GM12878 (cell line): ENCODE measurements around the gene PQBP1. TPM values are rescaled to one million over a fixed set of nuclear protein-coding genes. Genes with fewer than 3 reads are reported as not detected.
A peak's percentile ranks its signal among the peaks of the same experiment; 100 is the strongest.

Experiments
- ATAC-seq: fragments of 200-7000 bp; cut with Tn5 transposase; 3 replicates; pipeline ENCODE4 v1.9.1; 2020; ENCODE audit warnings: mild to moderate bottlenecking, moderate library complexity
- BruUV-seq: library from RNA; stranded (reverse); fragments of 400-500 nt; replicated peaks from 2 replicates; lab custom pipeline; 2021; lab: Mats Ljungman, UMichigan
- CTCF ChIA-PET: fragments of 300-600 bp; sonication (Branson Sonifier 250); formaldehyde crosslinking; extraction: SDS; loops from one replicate; lab custom pipeline; 2021; ENCODE audit warnings: inconsistent platforms; lab: Yijun Ruan, JAX
- POLR2A ChIA-PET: fragments of 350-600 bp; formaldehyde crosslinking; extraction: SDS; loops from one replicate; lab custom pipeline; 2021; ENCODE audit warnings: inconsistent platforms; lab: Charles Lee
- RAD21 ChIA-PET: fragments of 300-600 bp; sonication (Branson Sonifier 250); formaldehyde crosslinking; loops from one replicate; lab custom pipeline; 2023; ENCODE audit warnings: antibody characterized with exemption; ENCODE audit not compliant: unreplicated experiment; lab: Charles Lee
- SMC1A ChIA-PET: fragments of 300-600 bp; sonication (Branson Sonifier 250); formaldehyde crosslinking; loops from one replicate; lab custom pipeline; 2023; ENCODE audit not compliant: unreplicated experiment, uncharacterized antibody; lab: Charles Lee
- DNase-seq: peaks from one replicate; pipeline ENCODE4 v3.0.0-alpha.2; 2011; ENCODE audit warnings: low read depth, low spot score
- FAIRE-seq: peaks from 3 replicates; lab custom pipeline; 2011; peaks lifted over from hg19 to GRCh38; lab: Jason Lieb, UNC
- H2AFZ ChIP-seq: 2 replicates; pipeline ENCODE4 v1.6.0; 2011; ENCODE audit warnings: low read depth, low read length, control low read depth; ENCODE audit not compliant: control insufficient read depth
- H3K27ac ChIP-seq: 2 replicates; pipeline ENCODE4 v1.5.1; 2011; ENCODE audit warnings: control low read depth; ENCODE audit not compliant: control insufficient read depth, insufficient read depth
- H3K27me3 ChIP-seq, 2 experiments: replicated peaks in 1 of 2; 2 replicates each; pipeline versions ENCODE4 v1.6.0 to v1.6.1; 2011; ENCODE audit warnings: low read length in 1 of 2; ENCODE audit not compliant: control insufficient read depth in 2 of 2, insufficient read depth in 2 of 2
- H3K36me3 ChIP-seq, 2 experiments: 2 replicates each; pipeline ENCODE4 v1.5.1; 2011; ENCODE audit warnings: low read length in 1 of 2; ENCODE audit not compliant: control insufficient read depth in 2 of 2, insufficient read depth in 2 of 2
- H3K4me1 ChIP-seq: 2 replicates; pipeline ENCODE4 v1.6.1; 2011; ENCODE audit warnings: mild to moderate bottlenecking, low read length, moderate library complexity, mixed read lengths; ENCODE audit not compliant: control insufficient read depth, insufficient read depth
- H3K4me2 ChIP-seq: 2 replicates; pipeline ENCODE4 v1.6.0; 2011; ENCODE audit warnings: control low read depth; ENCODE audit not compliant: control insufficient read depth, insufficient read depth
- H3K4me3 ChIP-seq: fragments of 200-600 bp; sonication (generic); 2 replicates; pipeline ENCODE4 v1.5.1; 2016
- H3K79me2 ChIP-seq: 2 replicates; pipeline ENCODE4 v1.6.0; 2011; ENCODE audit warnings: low read length; ENCODE audit not compliant: control insufficient read depth, insufficient read depth
- H3K9ac ChIP-seq: 2 replicates; pipeline ENCODE4 v1.8.0; 2011; ENCODE audit warnings: low read length, control low read depth, mixed read lengths; ENCODE audit not compliant: control insufficient read depth, insufficient read depth
- H3K9me3 ChIP-seq: replicated peaks from 3 replicates; pipeline ENCODE4 v1.5.1; 2011; ENCODE audit warnings: mild to moderate bottlenecking, low read length; ENCODE audit not compliant: control insufficient read depth, insufficient read depth
- H4K20me1 ChIP-seq: 2 replicates; pipeline ENCODE4 v1.6.0; 2011; ENCODE audit not compliant: control insufficient read depth, insufficient read depth
- ATF2 ChIP-seq: IDR thresholded peaks from 2 replicates; pipeline ENCODE4 v1.6.1; 2012; ENCODE audit warnings: low read length, inconsistent platforms
- EZH2 ChIP-seq: IDR thresholded peaks from 2 replicates; pipeline ENCODE4 v1.6.1; 2012; ENCODE audit warnings: low read depth, mild to moderate bottlenecking, control low read depth, inconsistent platforms, low read length, borderline replicate concordance; ENCODE audit not compliant: control insufficient read depth
- FOXK2 ChIP-seq: fragments of 450-650 bp; IDR thresholded peaks from 2 replicates; pipeline ENCODE4 v1.6.1; 2017; ENCODE audit warnings: mild to moderate bottlenecking, moderate library complexity
- IKZF1 ChIP-seq: fragments of 450-650 bp; conservative IDR thresholded peaks from 2 replicates; pipeline ENCODE4 v1.6.1; 2017; ENCODE audit warnings: antibody characterized with exemption, mild to moderate bottlenecking
- JUNB ChIP-seq: IDR thresholded peaks from 2 replicates; pipeline ENCODE4 v1.6.1; 2016; ENCODE audit warnings: antibody characterized with exemption, mild to moderate bottlenecking
- NR2C1 ChIP-seq: fragments of 450-650 bp; IDR thresholded peaks from 2 replicates; pipeline ENCODE4 v1.6.1; 2017; ENCODE audit warnings: antibody characterized with exemption, mild to moderate bottlenecking, moderate library complexity
- TCF12 ChIP-seq: IDR thresholded peaks from 2 replicates; pipeline ENCODE4 v1.6.1; 2011; ENCODE audit warnings: low read depth, mild to moderate bottlenecking, low read length
- USF2 ChIP-seq: IDR thresholded peaks from 2 replicates; pipeline ENCODE4 v1.6.1; 2011; ENCODE audit warnings: low read depth, low read length, improper control_type of control experiment, borderline replicate concordance
- YY1 ChIP-seq: IDR thresholded peaks from 2 replicates; pipeline ENCODE4 v1.6.1; 2011; ENCODE audit warnings: low read depth, mild to moderate bottlenecking, low read length
- WGBS: methylation state at CpG from one replicate; pipeline ENCODE4 v1.1.6; 2016; ENCODE audit warnings: low lambda C conversion rate; ENCODE audit not compliant: insufficient replicate concordance, insufficient coverage; ENCODE audit errors: missing lambda C conversion rate; 5-methylcytosine and 5-hydroxymethylcytosine counted together
- in situ Hi-C: fragments of 300-500 bp; cut with MboI; formaldehyde crosslinking; loops from 9 replicates; pipeline ENCODE4 v1.14.3; 2018; ENCODE audit warnings: mixed read lengths
- intact Hi-C: fragments of 100-400 bp; cut with micrococcal nuclease; formaldehyde crosslinking; loops from one replicate; pipeline ENCODE4 v1.14.2; 2022; ENCODE audit not compliant: unreplicated experiment
- polyA plus RNA-seq, 11 experiments: library from polyadenylated mRNA; depleted of rRNA in 4 of 11; unstranded in 6 of 11; stranded (reverse) in 5 of 11; fragments of >200 nt; fragmentation: Nextera tagmentation in 4 of 11; fragmentation: Illumina TruSeq in 1 of 11; extraction: Ambion mirVana in 4 of 11; extraction: Trizol in 1 of 11; gene quantifications; 1 replicate in 1 of 11; 2 replicates in 10 of 11; pipeline versions ENCODE4 v1.2.1 to v1.2.3, GENCODE V29; 2011 to 2016; ENCODE audit warnings: inconsistent platforms in 2 of 11, missing spikeins in 2 of 11, low read depth in 1 of 11
- total RNA-seq, 4 experiments: library from RNA; depleted of rRNA in 3 of 4; stranded (reverse); fragments of >200 nt in 3 of 4; fragmentation: Illumina TruSeq in 1 of 4; extraction: Trizol in 1 of 4; gene quantifications; 2 replicates each; pipeline versions ENCODE4 v1.2.1 to v1.2.3, GENCODE V29; 2013 to 2021

Gene PQBP1
- total and polyA plus RNA-seq, 10 of the 15 experiments (the other 5 are each of a cell fraction or from before 2014, with no cell fraction given), result 12.5 to 74.8 (median 68.5) TPM

GRCh38 chrX:48945517-48946348 is 48.0 kb downstream of the PQBP1 start (continued):
- peak; percentile 19; the same call in 1 of the 2 replicates for TF ChIP-seq IKZF1
- TF ChIP-seq YY1, result 0 out of 2 replicates have a peak, but pooled peaks have one; percentile 62
- no peak for TF ChIP-seq USF2

- no TSS peak for BruUV-seq
- H3K27ac ChIP-seq, result no peak overlapping the region
- no peaks in the 10 kb centered on the region; the same call in 1 of the 2 replicates for H4K20me1 ChIP-seq
- no peaks in the 10 kb centered on the region for H3K9me3 ChIP-seq
- ChIA-PET RAD21 (interaction anchor here (1.1 kb wide), 1 partner anchor 11 kb away, joined by 3 read pairs; no protein-coding TSS in a partner anchor), SMC1A (no interaction called here), POLR2A (no interaction called here), CTCF (interaction anchor here (0.6 to 0.9 kb wide), 2 partner anchors 10 to 57 kb away, joined by 3 read pairs; no protein-coding TSS in a partner anchor)
- intact Hi-C loops (loop anchor here (5.0 to 10.0 kb wide), 3 partner anchors 36 to 1756 kb away; partner anchors contain the start of genes SLC35A2 and UBA1), in situ Hi-C loops (loop anchor here (25.0 kb wide), 1 partner anchor 1736 kb away; the partner anchor contains the start of gene CDK16)
- WGBS, result 44% methylated on average over 1 of the region's 1 CpG
- H3K4me1 ChIP-seq, result no peaks in the 10 kb centered on the region
- no peak overlapping the region for H2AFZ ChIP-seq
- no peak overlapping the region for H3K9ac ChIP-seq
- H3K36me3 ChIP-seq, result peaks cover 0 to 2% of the 10 kb centered on the region in 2 experiments; a peak in 1 of 4 replicates
- H3K27me3 ChIP-seq, result no peaks in the 10 kb centered on the region
- no peak overlapping the region for H3K4me3 ChIP-seq
- TF ChIP-seq ATF2 (no peak), NR2C1 (no peak), EZH2 (no peak), TCF12 (no peak), JUNB (no peak), FOXK2 (no peak)
- no peak for FAIRE-seq
- no peak for ATAC-seq
- DNase-seq, result no peak
- no peak overlapping the region for H3K4me2 ChIP-seq
- H3K79me2 ChIP-seq, result peaks cover 27% of the 10 kb centered on the region
These were observed 50.9 kb downstream of the PQBP1 start for GRCh38 chrX:48948589-48948988.

Other genes starting within 250 kb of the PQBP1 start
Only the 7 nearest of the 18 such genes appear.
- not detected in 2 replicates for gene ERAS, start 71.4 kb upstream of the PQBP1 start, total RNA-seq (2014; rRNA removed)
- gene ERAS, start 71.4 kb upstream of the PQBP1 start, total RNA-seq (2014; rRNA removed; fragmentation: Illumina TruSeq; extraction: Trizol), result not detected in 2 replicates
- gene ERAS, start 71.4 kb upstream of the PQBP1 start, total RNA-seq (2021), result not detected in 2 replicates
- gene ERAS, start 71.4 kb upstream of the PQBP1 start, polyA plus RNA-seq (2011; rRNA removed), result not detected in 2 replicates
- gene ERAS, start 71.4 kb upstream of the PQBP1 start, polyA plus RNA-seq (2014; fragmentation: Illumina TruSeq; extraction: Trizol), result not detected in 2 replicates
- not detected for gene ERAS, start 71.4 kb upstream of the PQBP1 start, polyA plus RNA-seq (2014; fragmentation: Nextera tagmentation; extraction: Ambion mirVana)
- gene ERAS, start 71.4 kb upstream of the PQBP1 start, polyA plus RNA-seq (2014; rRNA removed), result not detected in 2 replicates
- not detected for gene ERAS, start 71.4 kb upstream of the PQBP1 start, polyA plus RNA-seq (2016; fragmentation: Nextera tagmentation; extraction: Ambion mirVana)
- not detected in 2 replicates for gene PCSK1N, start 62.3 kb upstream of the PQBP1 start, total RNA-seq (2014; rRNA removed)
- not detected in 2 replicates for gene PCSK1N, start 62.3 kb upstream of the PQBP1 start, total RNA-seq (2014; rRNA removed; fragmentation: Illumina TruSeq; extraction: Trizol)
- not detected in 2 replicates for gene PCSK1N, start 62.3 kb upstream of the PQBP1 start, total RNA-seq (2021)
- not detected in 2 replicates for gene PCSK1N, start 62.3 kb upstream of the PQBP1 start, polyA plus RNA-seq (2011; rRNA removed)
- not detected in 2 replicates for gene PCSK1N, start 62.3 kb upstream of the PQBP1 start, polyA plus RNA-seq (2014; fragmentation: Illumina TruSeq; extraction: Trizol)
- gene PCSK1N, start 62.3 kb upstream of the PQBP1 start, polyA plus RNA-seq (2014; fragmentation: Nextera tagmentation; extraction: Ambion mirVana), result not detected
- gene PCSK1N, start 62.3 kb upstream of the PQBP1 start, polyA plus RNA-seq (2014; rRNA removed), result not detected in 2 replicates
- gene PCSK1N, start 62.3 kb upstream of the PQBP1 start, polyA plus RNA-seq (2016; fragmentation: Nextera tagmentation; extraction: Ambion mirVana), result under 1 TPM in 1 of 2 experiments, not detected in 1; 0.19 TPM
- gene TIMM17B, start 162 bp upstream of the PQBP1 start, total RNA-seq (2014; rRNA removed), result 49.0 and 53.5 TPM in 2 replicates
- gene TIMM17B, start 162 bp upstream of the PQBP1 start, total RNA-seq (2014; rRNA removed; fragmentation: Illumina TruSeq; extraction: Trizol), result 32.9 and 33.3 TPM in 2 replicates
- gene TIMM17B, start 162 bp upstream of the PQBP1 start, total RNA-seq (2021), result 53.8 and 57.8 TPM in 2 replicates
- 22.0 and 41.5 TPM in 2 replicates for gene TIMM17B, start 162 bp upstream of the PQBP1 start, polyA plus RNA-seq (2011; rRNA removed)
- 16.3 and 37.7 TPM in 2 replicates for gene TIMM17B, start 162 bp upstream of the PQBP1 start, polyA plus RNA-seq (2014; fragmentation: Illumina TruSeq; extraction: Trizol)
- gene TIMM17B, start 162 bp upstream of the PQBP1 start, polyA plus RNA-seq (2014; fragmentation: Nextera tagmentation; extraction: Ambion mirVana), result 10 to 100 TPM in 1 of 2 experiments, 1 to 10 TPM in 1; 4.5 to 18.3 TPM
- gene TIMM17B, start 162 bp upstream of the PQBP1 start, polyA plus RNA-seq (2014; rRNA removed), result 69.4 and 72.4 TPM in 2 replicates
- gene TIMM17B, start 162 bp upstream of the PQBP1 start, polyA plus RNA-seq (2016; fragmentation: Nextera tagmentation; extraction: Ambion mirVana), result 10 to 100 TPM; 79.5 to 88.7 TPM
- 9.3 and 11.0 TPM in 2 replicates for gene SLC35A2, start 13.7 kb downstream of the PQBP1 start, total RNA-seq (2014; rRNA removed)
- 8.4 and 9.1 TPM in 2 replicates for gene SLC35A2, start 13.7 kb downstream of the PQBP1 start, total RNA-seq (2014; rRNA removed; fragmentation: Illumina TruSeq; extraction: Trizol)
- gene SLC35A2, start 13.7 kb downstream of the PQBP1 start, total RNA-seq (2021), result 16.7 and 21.9 TPM in 2 replicates
- gene SLC35A2, start 13.7 kb downstream of the PQBP1 start, polyA plus RNA-seq (2011; rRNA removed), result 10.3 and 12.9 TPM in 2 replicates
- 12.0 and 16.9 TPM in 2 replicates for gene SLC35A2, start 13.7 kb downstream of the PQBP1 start, polyA plus RNA-seq (2014; fragmentation: Illumina TruSeq; extraction: Trizol)
- 1 to 10 TPM; 2.1 to 6.8 TPM for gene SLC35A2, start 13.7 kb downstream of the PQBP1 start, polyA plus RNA-seq (2014; fragmentation: Nextera tagmentation; extraction: Ambion mirVana)
- gene SLC35A2, start 13.7 kb downstream of the PQBP1 start, polyA plus RNA-seq (2014; rRNA removed), result 16.8 and 18.7 TPM in 2 replicates
- gene SLC35A2, start 13.7 kb downstream of the PQBP1 start, polyA plus RNA-seq (2016; fragmentation: Nextera tagmentation; extraction: Ambion mirVana), result 10 to 100 TPM; 25.1 to 27.4 TPM
- 32.9 and 37.9 TPM in 2 replicates for gene PIM2, start 21.1 kb downstream of the PQBP1 start, total RNA-seq (2014; rRNA removed)
- gene PIM2, start 21.1 kb downstream of the PQBP1 start, total RNA-seq (2014; rRNA removed; fragmentation: Illumina TruSeq; extraction: Trizol), result 19.2 and 19.9 TPM in 2 replicates
- 29.6 and 30.4 TPM in 2 replicates for gene PIM2, start 21.1 kb downstream of the PQBP1 start, total RNA-seq (2021)
- 65.9 and 96.8 TPM in 2 replicates for gene PIM2, start 21.1 kb downstream of the PQBP1 start, polyA plus RNA-seq (2011; rRNA removed)
- gene PIM2, start 21.1 kb downstream of the PQBP1 start, polyA plus RNA-seq (2014; fragmentation: Illumina TruSeq; extraction: Trizol), result 30.1 and 34.0 TPM in 2 replicates
- 10 to 100 TPM; 19.6 to 26.2 TPM for gene PIM2, start 21.1 kb downstream of the PQBP1 start, polyA plus RNA-seq (2014; fragmentation: Nextera tagmentation; extraction: Ambion mirVana)
- gene PIM2, start 21.1 kb downstream of the PQBP1 start, polyA plus RNA-seq (2014; rRNA removed), result 31.7 and 32.1 TPM in 2 replicates
- gene PIM2, start 21.1 kb downstream of the PQBP1 start, polyA plus RNA-seq (2016; fragmentation: Nextera tagmentation; extraction: Ambion mirVana), result 10 to 100 TPM; 46.5 to 54.5 TPM
- gene OTUD5, start 59.7 kb downstream of the PQBP1 start, total RNA-seq (2014; rRNA removed), result 22.2 and 23.7 TPM in 2 replicates
- gene OTUD5, start 59.7 kb downstream of the PQBP1 start, total RNA-seq (2014; rRNA removed; fragmentation: Illumina TruSeq; extraction: Trizol), result 19.8 and 20.3 TPM in 2 replicates
- 39.1 and 39.9 TPM in 2 replicates for gene OTUD5, start 59.7 kb downstream of the PQBP1 start, total RNA-seq (2021)
- 38.7 and 50.3 TPM in 2 replicates for gene OTUD5, start 59.7 kb downstream of the PQBP1 start, polyA plus RNA-seq (2011; rRNA removed)
- gene OTUD5, start 59.7 kb downstream of the PQBP1 start, polyA plus RNA-seq (2014; fragmentation: Illumina TruSeq; extraction: Trizol), result 29.5 and 36.4 TPM in 2 replicates
- 1 to 10 TPM; 2.0 to 4.6 TPM for gene OTUD5, start 59.7 kb downstream of the PQBP1 start, polyA plus RNA-seq (2014; fragmentation: Nextera tagmentation; extraction: Ambion mirVana)
- 39.7 and 44.0 TPM in 2 replicates for gene OTUD5, start 59.7 kb downstream of the PQBP1 start, polyA plus RNA-seq (2014; rRNA removed)
- gene OTUD5, start 59.7 kb downstream of the PQBP1 start, polyA plus RNA-seq (2016; fragmentation: Nextera tagmentation; extraction: Ambion mirVana), result 10 to 100 TPM; 11.2 to 21.6 TPM
- 0.16 and 0.34 TPM in 2 replicates for gene KCND1, start 73.9 kb downstream of the PQBP1 start, total RNA-seq (2014; rRNA removed)
- 0.09 and 0.18 TPM in 2 replicates for gene KCND1, start 73.9 kb downstream of the PQBP1 start, total RNA-seq (2014; rRNA removed; fragmentation: Illumina TruSeq; extraction: Trizol)
- gene KCND1, start 73.9 kb downstream of the PQBP1 start, total RNA-seq (2021), result 0.61 and 0.97 TPM in 2 replicates
- gene KCND1, start 73.9 kb downstream of the PQBP1 start, polyA plus RNA-seq (2011; rRNA removed), result 0.58 and 0.73 TPM in 2 replicates
- gene KCND1, start 73.9 kb downstream of the PQBP1 start, polyA plus RNA-seq (2014; fragmentation: Illumina TruSeq; extraction: Trizol), result 0.51 and 0.65 TPM in 2 replicates
- gene KCND1, start 73.9 kb downstream of the PQBP1 start, polyA plus RNA-seq (2014; fragmentation: Nextera tagmentation; extraction: Ambion mirVana), result under 1 TPM; 0.02 to 0.11 TPM
- 1.0 and 1.2 TPM in 2 replicates for gene KCND1, start 73.9 kb downstream of the PQBP1 start, polyA plus RNA-seq (2014; rRNA removed)
- under 1 TPM; 0.32 to 0.44 TPM for gene KCND1, start 73.9 kb downstream of the PQBP1 start, polyA plus RNA-seq (2016; fragmentation: Nextera tagmentation; extraction: Ambion mirVana)